ENCODE data around the gene IKBKE. TPM values are rescaled to one million over a fixed set of nuclear protein-coding genes. Genes with fewer than 3 reads are reported as not detected.

The IKBKE gene
- total RNA-seq, 2 donors from 2014 or later: 5.0 to 8.5 TPM

- H3K4me1 Mint-ChIP-seq: no peaks in the 10 kb centered on the region
- H3K9me3 Mint-ChIP-seq: no peaks in the 10 kb centered on the region
- Histone ChIP-seq H3K4me3 (ENCODE audit: low read length) (no peak overlapping the region), H3K9ac (ENCODE audit: extremely low read depth, low read length, poor library complexity, severe bottlenecking) (no peak overlapping the region), H3K27me3 (ENCODE audit: control insufficient read depth, insufficient read depth, low read length, poor library complexity, severe bottlenecking) (no peaks in the 10 kb centered on the region), H3K9me3 (ENCODE audit: control insufficient read depth, low read length) (no peaks in the 10 kb centered on the region), H3K36me3 (ENCODE audit: control insufficient read depth, insufficient read depth, low read length) (no peaks in the 10 kb centered on the region), H3K4me1 (ENCODE audit: control insufficient read depth, insufficient read depth, low read length) (no peaks in the 10 kb centered on the region), H3K27ac (ENCODE audit: low read depth, low read length) (no peak overlapping the region)
- H3K27ac Mint-ChIP-seq: no peak overlapping the region
- DNase-seq: no peak
- WGBS, 2 experiments (ENCODE audit: insufficient coverage in 1 of 2, insufficient read length in 1 of 2): 90 to 95% methylated on average over 3 to 6 of the region's 6 CpGs
- H3K36me3 Mint-ChIP-seq (ENCODE audit: low read depth): no peaks in the 10 kb centered on the region
- H3K4me3 Mint-ChIP-seq: no peak overlapping the region
- TF ChIP-seq, protein P1, sequence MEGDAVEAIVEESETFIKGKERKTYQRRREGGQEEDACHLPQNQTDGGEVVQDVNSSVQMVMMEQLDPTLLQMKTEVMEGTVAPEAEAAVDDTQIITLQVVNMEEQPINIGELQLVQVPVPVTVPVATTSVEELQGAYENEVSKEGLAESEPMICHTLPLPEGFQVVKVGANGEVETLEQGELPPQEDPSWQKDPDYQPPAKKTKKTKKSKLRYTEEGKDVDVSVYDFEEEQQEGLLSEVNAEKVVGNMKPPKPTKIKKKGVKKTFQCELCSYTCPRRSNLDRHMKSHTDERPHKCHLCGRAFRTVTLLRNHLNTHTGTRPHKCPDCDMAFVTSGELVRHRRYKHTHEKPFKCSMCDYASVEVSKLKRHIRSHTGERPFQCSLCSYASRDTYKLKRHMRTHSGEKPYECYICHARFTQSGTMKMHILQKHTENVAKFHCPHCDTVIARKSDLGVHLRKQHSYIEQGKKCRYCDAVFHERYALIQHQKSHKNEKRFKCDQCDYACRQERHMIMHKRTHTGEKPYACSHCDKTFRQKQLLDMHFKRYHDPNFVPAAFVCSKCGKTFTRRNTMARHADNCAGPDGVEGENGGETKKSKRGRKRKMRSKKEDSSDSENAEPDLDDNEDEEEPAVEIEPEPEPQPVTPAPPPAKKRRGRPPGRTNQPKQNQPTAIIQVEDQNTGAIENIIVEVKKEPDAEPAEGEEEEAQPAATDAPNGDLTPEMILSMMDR (conservative IDR thresholded peaks at IDR 0.05): no peak
- peaks cover 4% of the 10 kb centered on the region for H3K27me3 Mint-ChIP-seq (ENCODE audit: insufficient read depth)
Observed at GRCh38 chr1:206538086-206538770, 68.0 kb downstream of the IKBKE start.

DNA sequence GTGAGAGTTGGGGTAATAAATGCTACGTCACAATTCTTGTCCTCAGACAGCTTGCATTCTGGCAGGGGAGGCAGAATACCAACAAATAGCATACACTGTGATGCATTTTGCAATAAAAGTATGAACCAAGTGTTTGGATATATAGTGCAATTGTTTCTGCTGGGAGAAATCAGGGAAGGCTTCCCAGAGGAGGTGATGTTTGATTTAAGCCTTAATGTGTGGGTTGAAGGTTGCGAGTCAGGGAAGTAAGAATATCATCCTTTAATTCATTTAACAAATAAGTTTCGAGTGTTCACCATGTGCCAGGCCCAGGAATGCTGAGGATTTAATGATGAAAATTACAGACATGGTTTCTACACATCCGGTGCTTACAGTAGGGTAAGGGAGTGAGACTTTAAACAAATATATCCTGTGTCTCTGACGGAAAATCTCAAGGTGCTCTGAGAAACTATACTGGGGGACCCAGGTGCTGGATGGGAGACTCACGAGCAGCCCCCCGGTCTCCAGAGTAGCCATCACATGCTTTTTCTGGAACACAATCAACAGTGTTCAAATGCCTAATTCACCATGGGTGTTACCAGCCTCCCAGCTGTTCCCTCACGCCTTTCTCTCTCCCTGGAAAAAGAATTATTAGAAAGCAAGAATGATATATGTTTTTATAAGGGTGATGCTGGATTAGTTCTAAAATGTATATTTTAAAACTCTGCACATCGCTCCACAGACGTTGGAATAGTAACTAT is 68.8 kb downstream of the IKBKE start:
- H3K36me3 Mint-ChIP-seq (ENCODE audit: low read depth): no peaks in the 10 kb centered on the region
- H3K9me3 Mint-ChIP-seq: no peaks in the 10 kb centered on the region
- Histone ChIP-seq H3K27ac (ENCODE audit: low read depth, low read length) (no peak overlapping the region), H3K4me3 (ENCODE audit: low read length) (no peak overlapping the region), H3K4me1 (ENCODE audit: control insufficient read depth, insufficient read depth, low read length) (no peaks in the 10 kb centered on the region), H3K9ac (ENCODE audit: extremely low read depth, low read length, poor library complexity, severe bottlenecking) (no peak overlapping the region), H3K36me3 (ENCODE audit: control insufficient read depth, insufficient read depth, low read length) (no peaks in the 10 kb centered on the region), H3K9me3 (ENCODE audit: control insufficient read depth, low read length) (no peaks in the 10 kb centered on the region), H3K27me3 (ENCODE audit: control insufficient read depth, insufficient read depth, low read length, poor library complexity, severe bottlenecking) (no peaks in the 10 kb centered on the region)
- peaks cover 4% of the 10 kb centered on the region for H3K27me3 Mint-ChIP-seq (ENCODE audit: insufficient read depth)
- no peak for DNase-seq
- WGBS, 2 experiments (ENCODE audit: insufficient coverage in 1 of 2, insufficient read length in 1 of 2): 92 to 97% methylated on average over 8 to 10 of the region's 10 CpGs
- no peak overlapping the region for H3K27ac Mint-ChIP-seq
- TF ChIP-seq, protein P1 (conservative IDR thresholded peaks at IDR 0.05): no peak
- H3K4me3 Mint-ChIP-seq: no peak overlapping the region
- no peaks in the 10 kb centered on the region for H3K4me1 Mint-ChIP-seq

GRCh38 chr1:206540044-206540780 is 69.9 kb downstream of the IKBKE start:
- DNase-seq: no peak
- H3K4me3 Mint-ChIP-seq: no peak overlapping the region
- TF ChIP-seq, protein P1 (conservative IDR thresholded peaks at IDR 0.05): no peak
- no peak overlapping the region for H3K27ac ChIP-seq (ENCODE audit: low read depth, low read length)
- H3K27ac Mint-ChIP-seq: no peak overlapping the region
- H3K4me3 ChIP-seq (ENCODE audit: low read length): no peak overlapping the region
- H3K27me3 Mint-ChIP-seq (ENCODE audit: insufficient read depth): peaks cover 4% of the 10 kb centered on the region
- H3K36me3 ChIP-seq (ENCODE audit: control insufficient read depth, insufficient read depth, low read length): no peaks in the 10 kb centered on the region
- no peaks in the 10 kb centered on the region for H3K4me1 ChIP-seq (ENCODE audit: control insufficient read depth, insufficient read depth, low read length)
- no peaks in the 10 kb centered on the region for H3K27me3 ChIP-seq (ENCODE audit: control insufficient read depth, insufficient read depth, low read length, poor library complexity, severe bottlenecking)
- H3K9ac ChIP-seq (ENCODE audit: extremely low read depth, low read length, poor library complexity, severe bottlenecking): no peak overlapping the region
- no peaks in the 10 kb centered on the region for H3K9me3 ChIP-seq (ENCODE audit: control insufficient read depth, low read length)
- no peaks in the 10 kb centered on the region for H3K36me3 Mint-ChIP-seq (ENCODE audit: low read depth)
- H3K4me1 Mint-ChIP-seq: peaks cover 2% of the 10 kb centered on the region
- WGBS, 2 experiments (ENCODE audit: insufficient coverage in 1 of 2, insufficient read length in 1 of 2): 86 to 90% methylated on average over 3 to 8 of the region's 8 CpGs
- H3K9me3 Mint-ChIP-seq: no peaks in the 10 kb centered on the region
